GM12878 (cell line): Measurements from ENCODE around the gene TUBB4B. TPM values are rescaled to one million over a fixed set of nuclear protein-coding genes. Genes with fewer than 3 reads are reported as not detected.

Experiments
- BACH1 ChIP-seq: fragments of 450-650 bp; IDR thresholded peaks from 2 replicates; pipeline ENCODE4 v1.6.1; 2017; ENCODE audit warnings: mild to moderate bottlenecking, borderline replicate concordance
- FOS ChIP-seq: IDR thresholded peaks from 3 replicates; pipeline ENCODE4 v1.6.1; 2011; ENCODE audit warnings: borderline replicate concordance; ENCODE audit not compliant: insufficient read length; ENCODE audit errors: extremely low read depth
- IKZF1 ChIP-seq: fragments of 450-650 bp; conservative IDR thresholded peaks from 2 replicates; pipeline ENCODE4 v1.6.1; 2017; ENCODE audit warnings: antibody characterized with exemption, mild to moderate bottlenecking
- IKZF2 ChIP-seq, 2 experiments: fragments of 450-650 bp; IDR thresholded peaks; 2 replicates each; pipeline ENCODE4 v1.6.1; 2017; ENCODE audit warnings: mild to moderate bottlenecking in 2 of 2, moderate library complexity in 2 of 2
- JUND ChIP-seq: IDR thresholded peaks from 2 replicates; pipeline ENCODE4 v1.6.1; 2012; ENCODE audit warnings: low read depth, mild to moderate bottlenecking, low read length, improper control_type of control experiment, moderate library complexity
- MLLT1 ChIP-seq: fragments of 450-650 bp; IDR thresholded peaks from 2 replicates; pipeline ENCODE4 v1.6.1; 2016; ENCODE audit warnings: mild to moderate bottlenecking
- NR2F1 ChIP-seq: fragments of 450-650 bp; conservative IDR thresholded peaks from 2 replicates; pipeline ENCODE4 v1.6.1; 2017; ENCODE audit warnings: mild to moderate bottlenecking
- POLR2A ChIP-seq: IDR thresholded peaks from 2 replicates; pipeline ENCODE4 v1.6.1; 2011; ENCODE audit warnings: low read depth, mild to moderate bottlenecking, low read length
- POLR2AphosphoS5 ChIP-seq: IDR thresholded peaks from 2 replicates; pipeline ENCODE4 v1.6.1; 2011; ENCODE audit warnings: mild to moderate bottlenecking, low read length, inconsistent platforms
- POU2F2 ChIP-seq: IDR thresholded peaks from 3 replicates; pipeline ENCODE4 v1.6.1; 2011; ENCODE audit warnings: low read depth, mild to moderate bottlenecking, low read length, borderline replicate concordance
- RBBP5 ChIP-seq: fragments of 200-600 bp; sonication (generic); conservative IDR thresholded peaks from 2 replicates; pipeline ENCODE4 v1.6.1; 2016
- RFX5 ChIP-seq: IDR thresholded peaks from 2 replicates; pipeline ENCODE4 v1.6.1; 2011; ENCODE audit warnings: low read depth, low read length, improper control_type of control experiment
- SIN3A ChIP-seq: IDR thresholded peaks from 2 replicates; pipeline ENCODE4 v1.6.1; 2012; ENCODE audit warnings: low read depth, low read length, improper control_type of control experiment
- SRF ChIP-seq, 2 experiments: IDR thresholded peaks; 2 replicates each; pipeline ENCODE4 v1.6.1; 2011; ENCODE audit warnings: low read depth in 2 of 2, low read length in 2 of 2, mild to moderate bottlenecking in 1 of 2, moderate library complexity in 1 of 2
- TAF1 ChIP-seq: IDR thresholded peaks from 2 replicates; pipeline ENCODE4 v1.6.1; 2011; ENCODE audit warnings: mild to moderate bottlenecking, low read depth, low read length, borderline replicate concordance
- ZBTB4 ChIP-seq: fragments of 450-650 bp; formaldehyde crosslinking; IDR thresholded peaks from 2 replicates; pipeline ENCODE4 v1.4.0; 2022; ENCODE audit warnings: mild to moderate bottlenecking, moderate library complexity
- ZNF217 ChIP-seq: fragments of 450-650 bp; IDR thresholded peaks from 2 replicates; pipeline ENCODE4 v1.6.1; 2017; ENCODE audit warnings: antibody characterized with exemption, mild to moderate bottlenecking
- ZNF274 ChIP-seq: IDR thresholded peaks from one replicate; pipeline ENCODE4 v1.8.0; 2011; ENCODE audit not compliant: insufficient read length, insufficient read depth
- ZSCAN29 ChIP-seq: fragments of 450-650 bp; IDR thresholded peaks from 2 replicates; pipeline ENCODE4 v1.6.1; 2017; ENCODE audit warnings: mild to moderate bottlenecking, moderate library complexity
- polyA plus RNA-seq, 11 experiments: library from polyadenylated mRNA; depleted of rRNA in 4 of 11; unstranded in 6 of 11; stranded (reverse) in 5 of 11; fragments of >200 nt; fragmentation: Nextera tagmentation in 4 of 11; fragmentation: Illumina TruSeq in 1 of 11; extraction: Ambion mirVana in 4 of 11; extraction: Trizol in 1 of 11; gene quantifications; 1 replicate in 1 of 11; 2 replicates in 10 of 11; pipeline versions ENCODE4 v1.2.1 to v1.2.3, GENCODE V29; 2011 to 2016; ENCODE audit warnings: inconsistent platforms in 2 of 11, missing spikeins in 2 of 11, low read depth in 1 of 11
- total RNA-seq, 4 experiments: library from RNA; depleted of rRNA in 3 of 4; stranded (reverse); fragments of >200 nt in 3 of 4; fragmentation: Illumina TruSeq in 1 of 4; extraction: Trizol in 1 of 4; gene quantifications; 2 replicates each; pipeline versions ENCODE4 v1.2.1 to v1.2.3, GENCODE V29; 2013 to 2021
- TF ChIP-seq, protein P1 (sequence below): fragments of 450-650 bp; formaldehyde crosslinking; IDR thresholded peaks from 2 replicates; pipeline ENCODE4 v1.4.0; 2020; ENCODE audit warnings: mild to moderate bottlenecking, moderate library complexity
- TF ChIP-seq, protein P2 (sequence below), 3 experiments: IDR thresholded peaks in 2 of 3; conservative IDR thresholded peaks in 1 of 3; 2 replicates each; pipeline ENCODE4 v1.5.1; 2011; ENCODE audit warnings: low read depth in 3 of 3, low read length in 3 of 3, mild to moderate bottlenecking in 3 of 3, control low read depth in 2 of 3, moderate library complexity in 2 of 3, inconsistent platforms in 1 of 3, mixed read lengths in 1 of 3; ENCODE audit not compliant: control insufficient read depth in 2 of 3, insufficient read depth in 1 of 3; ENCODE audit errors: extremely low read depth in 1 of 3

TUBB4B gene
- total and polyA plus RNA-seq, 10 of the 15 experiments (the other 5 are each of a cell fraction or from before 2014, with no cell fraction given), result 23.0 to 532 (median 254) TPM

- no peak for TF ChIP-seq ZNF217
- TF ChIP-seq NR2F1, result no peak
- TF ChIP-seq TAF1, result no peak
- no peak for TF ChIP-seq ZNF274
- TF ChIP-seq POLR2A, result no peak
- TF ChIP-seq BACH1, result peak; percentile 54; the same call in 1 of the 2 replicates
- TF ChIP-seq POU2F2, result peak; percentile 53; the same call in 1 of the 3 replicates
- TF ChIP-seq ZSCAN29, result no peak
- TF ChIP-seq, protein P1, sequence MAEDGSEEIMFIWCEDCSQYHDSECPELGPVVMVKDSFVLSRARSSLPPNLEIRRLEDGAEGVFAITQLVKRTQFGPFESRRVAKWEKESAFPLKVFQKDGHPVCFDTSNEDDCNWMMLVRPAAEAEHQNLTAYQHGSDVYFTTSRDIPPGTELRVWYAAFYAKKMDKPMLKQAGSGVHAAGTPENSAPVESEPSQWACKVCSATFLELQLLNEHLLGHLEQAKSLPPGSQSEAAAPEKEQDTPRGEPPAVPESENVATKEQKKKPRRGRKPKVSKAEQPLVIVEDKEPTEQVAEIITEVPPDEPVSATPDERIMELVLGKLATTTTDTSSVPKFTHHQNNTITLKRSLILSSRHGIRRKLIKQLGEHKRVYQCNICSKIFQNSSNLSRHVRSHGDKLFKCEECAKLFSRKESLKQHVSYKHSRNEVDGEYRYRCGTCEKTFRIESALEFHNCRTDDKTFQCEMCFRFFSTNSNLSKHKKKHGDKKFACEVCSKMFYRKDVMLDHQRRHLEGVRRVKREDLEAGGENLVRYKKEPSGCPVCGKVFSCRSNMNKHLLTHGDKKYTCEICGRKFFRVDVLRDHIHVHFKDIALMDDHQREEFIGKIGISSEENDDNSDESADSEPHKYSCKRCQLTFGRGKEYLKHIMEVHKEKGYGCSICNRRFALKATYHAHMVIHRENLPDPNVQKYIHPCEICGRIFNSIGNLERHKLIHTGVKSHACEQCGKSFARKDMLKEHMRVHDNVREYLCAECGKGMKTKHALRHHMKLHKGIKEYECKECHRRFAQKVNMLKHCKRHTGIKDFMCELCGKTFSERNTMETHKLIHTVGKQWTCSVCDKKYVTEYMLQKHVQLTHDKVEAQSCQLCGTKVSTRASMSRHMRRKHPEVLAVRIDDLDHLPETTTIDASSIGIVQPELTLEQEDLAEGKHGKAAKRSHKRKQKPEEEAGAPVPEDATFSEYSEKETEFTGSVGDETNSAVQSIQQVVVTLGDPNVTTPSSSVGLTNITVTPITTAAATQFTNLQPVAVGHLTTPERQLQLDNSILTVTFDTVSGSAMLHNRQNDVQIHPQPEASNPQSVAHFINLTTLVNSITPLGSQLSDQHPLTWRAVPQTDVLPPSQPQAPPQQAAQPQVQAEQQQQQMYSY (CRISPR knock-in tag), result no peak
- TF ChIP-seq ZBTB4, result no peak
- TF ChIP-seq IKZF2 (IDR thresholded peaks at IDR 0.05), result no peak
- no peak for TF ChIP-seq RBBP5
- no peak for TF ChIP-seq JUND
- TF ChIP-seq POLR2AphosphoS5, result peak; percentile 74
- TF ChIP-seq MLLT1, result no peak
- TF ChIP-seq FOS, result no peak
- TF ChIP-seq RFX5, result no peak
- TF ChIP-seq SRF (IDR thresholded peaks at IDR 0.05; ENCODE audit: low read depth in 2 of 2, low read length in 2 of 2), result no peak
- TF ChIP-seq, protein P2, sequence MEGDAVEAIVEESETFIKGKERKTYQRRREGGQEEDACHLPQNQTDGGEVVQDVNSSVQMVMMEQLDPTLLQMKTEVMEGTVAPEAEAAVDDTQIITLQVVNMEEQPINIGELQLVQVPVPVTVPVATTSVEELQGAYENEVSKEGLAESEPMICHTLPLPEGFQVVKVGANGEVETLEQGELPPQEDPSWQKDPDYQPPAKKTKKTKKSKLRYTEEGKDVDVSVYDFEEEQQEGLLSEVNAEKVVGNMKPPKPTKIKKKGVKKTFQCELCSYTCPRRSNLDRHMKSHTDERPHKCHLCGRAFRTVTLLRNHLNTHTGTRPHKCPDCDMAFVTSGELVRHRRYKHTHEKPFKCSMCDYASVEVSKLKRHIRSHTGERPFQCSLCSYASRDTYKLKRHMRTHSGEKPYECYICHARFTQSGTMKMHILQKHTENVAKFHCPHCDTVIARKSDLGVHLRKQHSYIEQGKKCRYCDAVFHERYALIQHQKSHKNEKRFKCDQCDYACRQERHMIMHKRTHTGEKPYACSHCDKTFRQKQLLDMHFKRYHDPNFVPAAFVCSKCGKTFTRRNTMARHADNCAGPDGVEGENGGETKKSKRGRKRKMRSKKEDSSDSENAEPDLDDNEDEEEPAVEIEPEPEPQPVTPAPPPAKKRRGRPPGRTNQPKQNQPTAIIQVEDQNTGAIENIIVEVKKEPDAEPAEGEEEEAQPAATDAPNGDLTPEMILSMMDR (IDR thresholded peaks at IDR 0.05 in 2 of 3, conservative IDR thresholded peaks at IDR 0.05 in 1 of 3; ENCODE audit: control insufficient read depth in 2 of 3, extremely low read depth in 1 of 3, insufficient read depth in 1 of 3, low read depth in 3 of 3, low read length in 3 of 3), result no peak
- TF ChIP-seq IKZF1, result no peak
- TF ChIP-seq SIN3A, result no peak
These were observed 2.8 kb downstream of the TUBB4B start (continued) for GRCh38 chr9:137243626-137244485.
